SH-SY5Y (cell line): ENCODE results near the gene MCM8.

Source experiments
- GATA2 ChIP-seq: IDR thresholded peaks from 2 replicates; pipeline ENCODE4 v1.6.1; 2011; ENCODE audit warnings: mild to moderate bottlenecking, low read depth, low read length
- GATA3 ChIP-seq: IDR thresholded peaks from 2 replicates; pipeline ENCODE4 v1.6.1; 2011; ENCODE audit warnings: low read depth, mild to moderate bottlenecking, low read length, moderate library complexity

DNA sequence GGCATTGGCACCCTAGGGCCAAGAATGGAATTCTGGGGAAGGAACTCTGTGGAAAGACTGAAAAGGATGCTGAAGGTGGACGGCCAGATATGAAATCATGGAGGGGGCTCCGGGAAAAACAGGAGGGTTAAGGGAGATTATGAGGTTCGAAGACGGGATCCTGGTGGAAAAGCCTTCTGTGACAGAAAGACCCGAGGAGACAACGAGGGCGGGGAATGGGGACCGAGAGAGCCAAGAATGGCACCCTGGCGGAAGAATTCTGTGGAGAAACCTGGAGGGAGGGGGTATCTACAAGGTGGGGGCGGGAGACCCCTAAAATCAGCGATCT lies 545 bp upstream of the MCM8 start:
- no peak for TF ChIP-seq GATA2
- no peak for TF ChIP-seq GATA3
